PC-9 (cell line): ENCODE results near the gene BDH1.

ENCODE experiments used
- CTCF ChIP-seq: fragments of 200-600 bp; sonication (generic); conservative IDR thresholded peaks from 2 replicates; pipeline ENCODE4 v1.6.1; 2017; ENCODE audit warnings: mixed run types, antibody characterized with exemption, mild to moderate bottlenecking, moderate library complexity
- EZH2 ChIP-seq: fragments of 200-600 bp; sonication (generic); IDR thresholded peaks from 2 replicates; pipeline ENCODE4 v1.8.0; 2017; ENCODE audit warnings: antibody characterized with exemption, low read depth

- no peak for TF ChIP-seq CTCF
- no peak for TF ChIP-seq EZH2
These were observed 27.6 kb downstream of the BDH1 start for GRCh38 chr3:197528190-197528589.
